GM12878 (cell line): ENCODE data around the gene MIOS. TPM values are rescaled to one million over a fixed set of nuclear protein-coding genes. Genes with fewer than 3 reads are reported as not detected.

ENCODE experiments used
- BCL11A ChIP-seq: IDR thresholded peaks from 2 replicates; pipeline ENCODE4 v1.6.1; 2011; ENCODE audit warnings: low read depth, low read length
- BHLHE40 ChIP-seq, 2 experiments: fragments of 450-650 bp in 1 of 2; IDR thresholded peaks; 2 replicates each; pipeline ENCODE4 v1.6.1; 2011 to 2017; ENCODE audit warnings: low read depth in 2 of 2, borderline replicate concordance in 1 of 2, improper control_type of control experiment in 1 of 2, low read length in 1 of 2, mild to moderate bottlenecking in 1 of 2
- CBFB ChIP-seq: IDR thresholded peaks from 2 replicates; pipeline ENCODE4 v1.6.1; 2016; ENCODE audit warnings: antibody characterized with exemption, low read depth
- CBX3 ChIP-seq: fragments of 200-600 bp; sonication (generic); IDR thresholded peaks from 2 replicates; pipeline ENCODE4 v1.6.1; 2016; ENCODE audit warnings: low read depth, borderline replicate concordance
- GABPA ChIP-seq: IDR thresholded peaks from 2 replicates; pipeline ENCODE4 v1.6.1; 2014; ENCODE audit warnings: antibody characterized with exemption, low read depth, mild to moderate bottlenecking, inconsistent platforms
- IKZF1 ChIP-seq: fragments of 450-650 bp; conservative IDR thresholded peaks from 2 replicates; pipeline ENCODE4 v1.6.1; 2017; ENCODE audit warnings: antibody characterized with exemption, mild to moderate bottlenecking
- MYC ChIP-seq: IDR thresholded peaks from 2 replicates; pipeline ENCODE4 v1.6.1; 2011; ENCODE audit warnings: mild to moderate bottlenecking, low read length, moderate library complexity, inconsistent platforms; ENCODE audit not compliant: insufficient read depth, insufficient replicate concordance, insufficient read length, severe bottlenecking
- NR2C1 ChIP-seq: fragments of 450-650 bp; IDR thresholded peaks from 2 replicates; pipeline ENCODE4 v1.6.1; 2017; ENCODE audit warnings: antibody characterized with exemption, mild to moderate bottlenecking, moderate library complexity
- PAX8 ChIP-seq: fragments of 450-650 bp; IDR thresholded peaks from 2 replicates; pipeline ENCODE4 v1.6.1; 2017; ENCODE audit warnings: mild to moderate bottlenecking, moderate library complexity
- POLR2AphosphoS5 ChIP-seq: IDR thresholded peaks from 2 replicates; pipeline ENCODE4 v1.6.1; 2011; ENCODE audit warnings: mild to moderate bottlenecking, low read length, inconsistent platforms
- RFX5 ChIP-seq: IDR thresholded peaks from 2 replicates; pipeline ENCODE4 v1.6.1; 2011; ENCODE audit warnings: low read depth, low read length, improper control_type of control experiment
- RUNX3 ChIP-seq: IDR thresholded peaks from 2 replicates; pipeline ENCODE4 v1.6.1; 2012; ENCODE audit warnings: low read length, inconsistent platforms
- SMARCA5 ChIP-seq: fragments of 450-650 bp; IDR thresholded peaks from 2 replicates; pipeline ENCODE4 v1.6.1; 2017; ENCODE audit warnings: mild to moderate bottlenecking
- ZNF217 ChIP-seq: fragments of 450-650 bp; IDR thresholded peaks from 2 replicates; pipeline ENCODE4 v1.6.1; 2017; ENCODE audit warnings: antibody characterized with exemption, mild to moderate bottlenecking
- ZNF274 ChIP-seq: IDR thresholded peaks from one replicate; pipeline ENCODE4 v1.8.0; 2011; ENCODE audit not compliant: insufficient read length, insufficient read depth
- ZSCAN29 ChIP-seq: fragments of 450-650 bp; IDR thresholded peaks from 2 replicates; pipeline ENCODE4 v1.6.1; 2017; ENCODE audit warnings: mild to moderate bottlenecking, moderate library complexity
- polyA plus RNA-seq, 11 experiments: library from polyadenylated mRNA; depleted of rRNA in 4 of 11; unstranded in 6 of 11; stranded (reverse) in 5 of 11; fragments of >200 nt; fragmentation: Nextera tagmentation in 4 of 11; fragmentation: Illumina TruSeq in 1 of 11; extraction: Ambion mirVana in 4 of 11; extraction: Trizol in 1 of 11; gene quantifications; 1 replicate in 1 of 11; 2 replicates in 10 of 11; pipeline versions ENCODE4 v1.2.1 to v1.2.3, GENCODE V29; 2011 to 2016; ENCODE audit warnings: inconsistent platforms in 2 of 11, missing spikeins in 2 of 11, low read depth in 1 of 11
- total RNA-seq, 4 experiments: library from RNA; depleted of rRNA in 3 of 4; stranded (reverse); fragments of >200 nt in 3 of 4; fragmentation: Illumina TruSeq in 1 of 4; extraction: Trizol in 1 of 4; gene quantifications; 2 replicates each; pipeline versions ENCODE4 v1.2.1 to v1.2.3, GENCODE V29; 2013 to 2021
- TF ChIP-seq, protein P1 (sequence below): IDR thresholded peaks from 2 replicates; pipeline ENCODE4 v1.6.1; 2012; ENCODE audit warnings: mild to moderate bottlenecking, low read depth, low read length
- TF ChIP-seq, protein P2 (sequence below): fragments of 450-650 bp; conservative IDR thresholded peaks from 2 replicates; pipeline ENCODE4 v1.6.1; 2017; ENCODE audit warnings: mild to moderate bottlenecking, moderate library complexity
- TF ChIP-seq, protein P3 (sequence below): fragments of 450-650 bp; IDR thresholded peaks from 2 replicates; pipeline ENCODE4 v1.6.1; 2017; ENCODE audit warnings: borderline replicate concordance
- TF ChIP-seq, protein P4 (sequence below): fragments of 450-650 bp; formaldehyde crosslinking; IDR thresholded peaks from 2 replicates; pipeline ENCODE4 v1.4.0; 2022; ENCODE audit warnings: mild to moderate bottlenecking, moderate library complexity

The MIOS gene
- total and polyA plus RNA-seq, 10 of the 15 experiments (the other 5 are each of a cell fraction or from before 2014, with no cell fraction given), result 13.1 to 94.9 (median 54.2) TPM

DNA sequence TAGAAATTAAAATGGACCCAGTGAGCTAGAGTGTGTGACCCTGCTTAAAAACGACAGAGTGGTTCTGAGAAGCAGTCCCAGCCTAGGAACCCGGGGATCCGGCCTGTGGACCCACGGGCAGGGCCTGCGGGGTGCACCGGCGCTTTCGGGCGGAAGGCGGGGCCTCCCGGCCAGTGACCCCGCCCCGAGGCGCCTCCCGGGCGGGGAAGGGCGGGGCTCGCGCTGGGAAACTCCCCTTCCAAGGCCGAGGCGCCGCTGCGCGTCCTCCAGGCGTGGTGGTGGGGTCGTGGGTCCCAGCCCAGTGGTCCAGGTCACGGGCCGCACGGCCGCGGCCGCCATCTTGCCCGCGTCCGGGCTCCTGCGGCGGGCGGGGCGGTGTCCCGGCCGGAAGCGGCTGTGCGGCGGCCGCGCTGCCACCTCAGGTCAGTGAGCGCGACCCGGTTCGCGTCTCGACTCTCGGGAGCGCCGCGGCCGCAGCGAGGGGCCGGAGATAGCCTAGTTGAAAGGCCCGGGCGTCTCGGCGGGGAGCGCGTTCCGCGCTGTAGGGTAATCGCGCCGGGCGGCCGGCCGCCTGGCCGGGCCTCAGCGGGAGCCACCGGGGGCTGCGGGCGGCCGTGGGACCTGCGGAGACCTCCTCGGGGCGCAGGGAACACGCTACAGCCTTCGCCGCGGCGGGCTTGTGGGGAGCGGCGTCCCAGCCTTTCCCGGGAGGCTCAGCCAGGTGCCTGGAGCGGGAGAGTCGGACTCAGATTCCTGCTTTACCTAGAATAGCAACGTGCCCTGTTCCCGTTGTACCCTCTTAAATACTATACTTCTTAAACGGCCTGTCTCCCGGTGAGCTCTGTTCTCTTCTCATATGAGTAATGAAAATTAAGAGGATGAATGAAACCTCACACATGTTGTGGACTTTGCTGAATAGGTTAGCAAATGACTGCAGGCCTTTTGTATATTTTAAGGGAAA, at the start of gene MIOS (continued):
- TF ChIP-seq, protein P1, sequence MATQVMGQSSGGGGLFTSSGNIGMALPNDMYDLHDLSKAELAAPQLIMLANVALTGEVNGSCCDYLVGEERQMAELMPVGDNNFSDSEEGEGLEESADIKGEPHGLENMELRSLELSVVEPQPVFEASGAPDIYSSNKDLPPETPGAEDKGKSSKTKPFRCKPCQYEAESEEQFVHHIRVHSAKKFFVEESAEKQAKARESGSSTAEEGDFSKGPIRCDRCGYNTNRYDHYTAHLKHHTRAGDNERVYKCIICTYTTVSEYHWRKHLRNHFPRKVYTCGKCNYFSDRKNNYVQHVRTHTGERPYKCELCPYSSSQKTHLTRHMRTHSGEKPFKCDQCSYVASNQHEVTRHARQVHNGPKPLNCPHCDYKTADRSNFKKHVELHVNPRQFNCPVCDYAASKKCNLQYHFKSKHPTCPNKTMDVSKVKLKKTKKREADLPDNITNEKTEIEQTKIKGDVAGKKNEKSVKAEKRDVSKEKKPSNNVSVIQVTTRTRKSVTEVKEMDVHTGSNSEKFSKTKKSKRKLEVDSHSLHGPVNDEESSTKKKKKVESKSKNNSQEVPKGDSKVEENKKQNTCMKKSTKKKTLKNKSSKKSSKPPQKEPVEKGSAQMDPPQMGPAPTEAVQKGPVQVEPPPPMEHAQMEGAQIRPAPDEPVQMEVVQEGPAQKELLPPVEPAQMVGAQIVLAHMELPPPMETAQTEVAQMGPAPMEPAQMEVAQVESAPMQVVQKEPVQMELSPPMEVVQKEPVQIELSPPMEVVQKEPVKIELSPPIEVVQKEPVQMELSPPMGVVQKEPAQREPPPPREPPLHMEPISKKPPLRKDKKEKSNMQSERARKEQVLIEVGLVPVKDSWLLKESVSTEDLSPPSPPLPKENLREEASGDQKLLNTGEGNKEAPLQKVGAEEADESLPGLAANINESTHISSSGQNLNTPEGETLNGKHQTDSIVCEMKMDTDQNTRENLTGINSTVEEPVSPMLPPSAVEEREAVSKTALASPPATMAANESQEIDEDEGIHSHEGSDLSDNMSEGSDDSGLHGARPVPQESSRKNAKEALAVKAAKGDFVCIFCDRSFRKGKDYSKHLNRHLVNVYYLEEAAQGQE, result no peak
- TF ChIP-seq NR2C1 (peak; percentile 52; the same call in 1 of the 2 replicates), RUNX3 (peak; percentile 43), CBFB (no peak), GABPA (peak; percentile 71), RFX5 (no peak), BCL11A (no peak), ZSCAN29 (peak; percentile 80), IKZF1 (peak; percentile 93), MYC (peak; percentile 19), ZNF274 (no peak), PAX8 (no peak), SMARCA5 (peak; percentile 89; the same call in 1 of the 2 replicates), ZNF217 (peak; percentile 88), BHLHE40 (IDR thresholded peaks at IDR 0.05; ENCODE audit: borderline replicate concordance in 1 of 2, low read depth in 2 of 2, low read length in 1 of 2) (peak; percentile 84 to 98; a peak in 3 of 4 replicates), CBX3 (no peak), POLR2AphosphoS5 (peak; percentile 79)
- TF ChIP-seq, protein P2, sequence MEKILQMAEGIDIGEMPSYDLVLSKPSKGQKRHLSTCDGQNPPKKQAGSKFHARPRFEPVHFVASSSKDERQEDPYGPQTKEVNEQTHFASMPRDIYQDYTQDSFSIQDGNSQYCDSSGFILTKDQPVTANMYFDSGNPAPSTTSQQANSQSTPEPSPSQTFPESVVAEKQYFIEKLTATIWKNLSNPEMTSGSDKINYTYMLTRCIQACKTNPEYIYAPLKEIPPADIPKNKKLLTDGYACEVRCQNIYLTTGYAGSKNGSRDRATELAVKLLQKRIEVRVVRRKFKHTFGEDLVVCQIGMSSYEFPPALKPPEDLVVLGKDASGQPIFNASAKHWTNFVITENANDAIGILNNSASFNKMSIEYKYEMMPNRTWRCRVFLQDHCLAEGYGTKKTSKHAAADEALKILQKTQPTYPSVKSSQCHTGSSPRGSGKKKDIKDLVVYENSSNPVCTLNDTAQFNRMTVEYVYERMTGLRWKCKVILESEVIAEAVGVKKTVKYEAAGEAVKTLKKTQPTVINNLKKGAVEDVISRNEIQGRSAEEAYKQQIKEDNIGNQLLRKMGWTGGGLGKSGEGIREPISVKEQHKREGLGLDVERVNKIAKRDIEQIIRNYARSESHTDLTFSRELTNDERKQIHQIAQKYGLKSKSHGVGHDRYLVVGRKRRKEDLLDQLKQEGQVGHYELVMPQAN, result peak; percentile 93; the same call in 1 of the 2 replicates
- TF ChIP-seq, protein P3, sequence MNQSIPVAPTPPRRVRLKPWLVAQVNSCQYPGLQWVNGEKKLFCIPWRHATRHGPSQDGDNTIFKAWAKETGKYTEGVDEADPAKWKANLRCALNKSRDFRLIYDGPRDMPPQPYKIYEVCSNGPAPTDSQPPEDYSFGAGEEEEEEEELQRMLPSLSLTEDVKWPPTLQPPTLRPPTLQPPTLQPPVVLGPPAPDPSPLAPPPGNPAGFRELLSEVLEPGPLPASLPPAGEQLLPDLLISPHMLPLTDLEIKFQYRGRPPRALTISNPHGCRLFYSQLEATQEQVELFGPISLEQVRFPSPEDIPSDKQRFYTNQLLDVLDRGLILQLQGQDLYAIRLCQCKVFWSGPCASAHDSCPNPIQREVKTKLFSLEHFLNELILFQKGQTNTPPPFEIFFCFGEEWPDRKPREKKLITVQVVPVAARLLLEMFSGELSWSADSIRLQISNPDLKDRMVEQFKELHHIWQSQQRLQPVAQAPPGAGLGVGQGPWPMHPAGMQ, result no peak
- TF ChIP-seq, protein P4, sequence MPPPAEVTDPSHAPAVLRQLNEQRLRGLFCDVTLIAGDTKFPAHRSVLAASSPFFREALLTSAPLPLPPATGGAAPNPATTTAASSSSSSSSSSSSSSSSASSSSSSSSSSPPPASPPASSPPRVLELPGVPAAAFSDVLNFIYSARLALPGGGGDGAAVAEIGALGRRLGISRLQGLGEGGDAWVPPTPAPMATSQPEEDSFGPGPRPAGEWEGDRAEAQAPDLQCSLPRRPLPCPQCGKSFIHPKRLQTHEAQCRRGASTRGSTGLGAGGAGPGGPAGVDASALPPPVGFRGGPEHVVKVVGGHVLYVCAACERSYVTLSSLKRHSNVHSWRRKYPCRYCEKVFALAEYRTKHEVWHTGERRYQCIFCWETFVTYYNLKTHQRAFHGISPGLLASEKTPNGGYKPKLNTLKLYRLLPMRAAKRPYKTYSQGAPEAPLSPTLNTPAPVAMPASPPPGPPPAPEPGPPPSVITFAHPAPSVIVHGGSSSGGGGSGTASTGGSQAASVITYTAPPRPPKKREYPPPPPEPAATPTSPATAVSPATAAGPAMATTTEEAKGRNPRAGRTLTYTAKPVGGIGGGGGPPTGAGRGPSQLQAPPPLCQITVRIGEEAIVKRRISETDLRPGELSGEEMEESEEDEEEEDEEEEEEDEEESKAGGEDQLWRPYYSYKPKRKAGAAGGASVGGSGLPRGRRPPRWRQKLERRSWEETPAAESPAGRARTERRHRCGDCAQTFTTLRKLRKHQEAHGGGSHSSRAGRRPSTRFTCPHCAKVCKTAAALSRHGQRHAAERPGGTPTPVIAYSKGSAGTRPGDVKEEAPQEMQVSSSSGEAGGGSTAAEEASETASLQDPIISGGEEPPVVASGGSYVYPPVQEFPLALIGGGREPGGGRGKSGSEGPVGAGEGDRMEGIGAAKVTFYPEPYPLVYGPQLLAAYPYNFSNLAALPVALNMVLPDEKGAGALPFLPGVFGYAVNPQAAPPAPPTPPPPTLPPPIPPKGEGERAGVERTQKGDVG, result no peak
